Ishikawa (cell line): ENCODE data around the gene CHCHD3.

ENCODE experiments used
- CREB1 ChIP-seq: IDR thresholded peaks from 2 replicates; pipeline ENCODE4 v1.6.1; 2012; ENCODE audit warnings: low read depth
- EGR1 ChIP-seq: IDR thresholded peaks from 2 replicates; pipeline ENCODE4 v1.6.1; 2012
- EP300 ChIP-seq: IDR thresholded peaks from 2 replicates; pipeline ENCODE4 v1.6.1; 2012; ENCODE audit warnings: borderline replicate concordance
- FOXM1 ChIP-seq: IDR thresholded peaks from 2 replicates; pipeline ENCODE4 v1.6.1; 2012; ENCODE audit warnings: low read depth, borderline replicate concordance
- TAF1 ChIP-seq: IDR thresholded peaks from 2 replicates; pipeline ENCODE4 v1.6.1; 2012; ENCODE audit warnings: low read depth, mild to moderate bottlenecking
- TEAD4 ChIP-seq: IDR thresholded peaks from 2 replicates; pipeline ENCODE4 v1.6.1; 2012
- YY1 ChIP-seq: IDR thresholded peaks from 2 replicates; pipeline ENCODE4 v1.6.1; 2012; ENCODE audit warnings: low read depth
- ZBTB7A ChIP-seq: IDR thresholded peaks from 2 replicates; pipeline ENCODE4 v1.6.1; 2012; ENCODE audit warnings: low read depth
- TF ChIP-seq, protein P1 (sequence below): IDR thresholded peaks from 2 replicates; pipeline ENCODE4 v1.6.1; 2012

DNA sequence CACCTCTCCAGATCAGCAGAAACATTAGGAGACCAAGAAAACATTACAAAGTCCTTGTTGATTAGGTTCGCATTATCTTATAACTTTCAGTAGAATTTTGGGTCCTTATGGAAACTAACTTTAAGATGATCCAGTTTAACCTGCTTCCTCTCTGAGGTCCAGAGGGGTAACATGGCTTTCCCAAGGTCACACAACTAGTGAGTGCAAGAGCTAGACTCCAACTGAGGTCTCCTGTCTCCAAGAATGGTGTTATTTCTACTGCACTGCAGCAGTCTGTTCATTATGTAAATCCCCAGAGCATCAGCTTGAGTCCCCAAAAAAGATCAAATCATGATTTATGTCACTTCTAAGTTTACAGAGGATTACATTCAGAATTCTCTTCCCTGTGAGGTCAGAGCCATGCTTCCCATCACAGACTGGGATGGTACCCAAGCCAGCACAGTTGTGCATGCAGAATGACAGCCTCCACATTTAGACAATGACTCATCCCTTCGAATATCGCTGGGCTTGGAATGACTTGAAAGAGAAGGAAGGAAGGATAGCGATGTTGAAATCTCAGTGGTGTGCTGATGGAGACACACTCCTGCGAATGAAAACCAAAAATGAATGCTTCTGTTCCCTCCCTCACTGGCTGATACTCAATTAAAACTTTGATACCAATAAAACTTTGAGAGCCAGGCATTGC, 342.5 kb downstream of the CHCHD3 start:
- no peak for TF ChIP-seq FOXM1
- no peak for TF ChIP-seq TAF1
- TF ChIP-seq, protein P1, sequence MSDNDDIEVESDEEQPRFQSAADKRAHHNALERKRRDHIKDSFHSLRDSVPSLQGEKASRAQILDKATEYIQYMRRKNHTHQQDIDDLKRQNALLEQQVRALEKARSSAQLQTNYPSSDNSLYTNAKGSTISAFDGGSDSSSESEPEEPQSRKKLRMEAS, result no peak
- TF ChIP-seq EP300, result no peak
- no peak for TF ChIP-seq EGR1
- TF ChIP-seq TEAD4, result no peak
- no peak for TF ChIP-seq ZBTB7A
- TF ChIP-seq CREB1, result no peak
- TF ChIP-seq YY1, result no peak
